NB4 (cell line): ENCODE measurements around the gene SCARB2.

Experiments
- DNase-seq: peaks from one replicate; pipeline ENCODE4 v3.0.0; 2010; ENCODE audit warnings: low read depth
- H3K4me3 ChIP-seq: one replicate; pipeline ENCODE4 v1.5.1; 2011; ENCODE audit warnings: mild to moderate bottlenecking, low read depth, low read length, moderate library complexity
- CTCF ChIP-seq: IDR thresholded peaks from one replicate; pipeline ENCODE4 v1.5.1; 2012; ENCODE audit warnings: low read depth, low read length
- MAX ChIP-seq: IDR thresholded peaks from 2 replicates; pipeline ENCODE4 v1.6.1; 2011; ENCODE audit warnings: low read depth, low read length
- MYC ChIP-seq: IDR thresholded peaks from 2 replicates; pipeline ENCODE4 v1.6.1; 2011; ENCODE audit warnings: low read depth, low read length
- POLR2A ChIP-seq: IDR thresholded peaks from 2 replicates; pipeline ENCODE4 v1.6.1; 2011; ENCODE audit warnings: mild to moderate bottlenecking; ENCODE audit not compliant: insufficient read length; ENCODE audit errors: extremely low read depth

Gene SCARB2

GRCh38 chr4:76156635-76157034 is 57.0 kb downstream of the SCARB2 start:
- DNase-seq, result no peak
- TF ChIP-seq POLR2A (no peak), MYC (no peak), CTCF (no peak), MAX (no peak)
- no peak overlapping the region for H3K4me3 ChIP-seq

- TF ChIP-seq MAX, result no peak
- no peak for TF ChIP-seq CTCF
- DNase-seq, result no peak
- no peak overlapping the region for H3K4me3 ChIP-seq
These were observed 57.6 kb downstream of the SCARB2 start for GRCh38 chr4:76155979-76156378.

GRCh38 chr4:76153356-76153755 is 60.3 kb downstream of the SCARB2 start:
- no peak for DNase-seq
- no peak overlapping the region for H3K4me3 ChIP-seq

GRCh38 chr4:76148142-76148865 is 65.3 kb downstream of the SCARB2 start, which contains the start of gene NUP54:
Gene NUP54 (minus strand): TSS chr4:76148397. CDS start chr4:76148374, 23 bp downstream.
- H3K4me3 ChIP-seq, result peak within 1 kb of the TSS; percentile 97
- TF ChIP-seq CTCF (no peak), MAX (peak; percentile 83; the same call in 1 of the 2 replicates), MYC (peak; percentile 47; the same call in 1 of the 2 replicates), POLR2A (peak; percentile 87)
- peak; percentile 97 for DNase-seq

More at GRCh38 chr4:76153356-76153755, 60.3 kb downstream of the SCARB2 start:
- TF ChIP-seq CTCF, result no peak
- no peak for TF ChIP-seq MYC
- TF ChIP-seq POLR2A, result no peak
- TF ChIP-seq MAX, result no peak

- H3K4me3 ChIP-seq, result peak overlapping the region; percentile 97
- TF ChIP-seq MAX (peak; percentile 61; the same call in 1 of the 2 replicates), POLR2A (no peak), MYC (peak; percentile 21; the same call in 1 of the 2 replicates)
- DNase-seq, result peak; percentile 94
These were observed 66.0 kb downstream of the SCARB2 start for GRCh38 chr4:76147454-76148141.

- H3K4me3 ChIP-seq, result no peak overlapping the region
- no peak for DNase-seq
- no peak for TF ChIP-seq MYC
- no peak for TF ChIP-seq CTCF
- no peak for TF ChIP-seq MAX
- no peak for TF ChIP-seq POLR2A
These were observed 69.1 kb downstream of the SCARB2 start for GRCh38 chr4:76144546-76144945.
